Large intestine (tissue), 3 donors: ENCODE data around the gene BRAT1. TPM values are rescaled to one million over a fixed set of nuclear protein-coding genes. Genes with fewer than 3 reads are reported as not detected.
"Not testable (repeated sequence)": the region's sequence is repeated elsewhere in the genome, so short reads cannot be mapped to it uniquely, and the experiment has no call there.

Experiments
- DNase-seq, 2 donors: peaks; one replicate each; pipeline versions ENCODE4 v3.0.0 to v3.0.0-alpha.2; 2013
- H3K27ac ChIP-seq: one replicate; pipeline ENCODE4 v1.5.1; 2013; ENCODE audit warnings: low read length
- H3K27me3 ChIP-seq: 2 replicates; pipeline ENCODE4 v1.6.1; 2013; ENCODE audit warnings: low read length; ENCODE audit not compliant: control insufficient read depth, insufficient read depth
- H3K36me3 ChIP-seq: 2 replicates; pipeline ENCODE4 v1.6.1; 2013; ENCODE audit warnings: low read length; ENCODE audit not compliant: control insufficient read depth, insufficient read depth
- H3K4me1 ChIP-seq: one replicate; pipeline ENCODE4 v1.6.1; 2013; ENCODE audit warnings: low read length; ENCODE audit not compliant: control insufficient read depth, insufficient read depth
- H3K4me3 ChIP-seq: one replicate; pipeline ENCODE4 v1.5.1; 2013; ENCODE audit warnings: low read length
- H3K9me3 ChIP-seq: one replicate; pipeline ENCODE4 v1.6.1; 2013; ENCODE audit warnings: mild to moderate bottlenecking, low read depth, low read length, moderate library complexity; ENCODE audit not compliant: control insufficient read depth
- WGBS: methylation state at CpG from one replicate; pipeline ENCODE4 v1.1.5; 2013; ENCODE audit warnings: low lambda C conversion rate; ENCODE audit not compliant: insufficient coverage; 5-methylcytosine and 5-hydroxymethylcytosine counted together
- polyA plus RNA-seq: library from polyadenylated mRNA; unstranded; fragments of 120-200 nt; gene quantifications from one replicate; pipeline ENCODE4 v1.2.1, GENCODE V29; 2013

BRAT1 gene
- polyA plus RNA-seq, 1 donor = 27.1 TPM

DNA sequence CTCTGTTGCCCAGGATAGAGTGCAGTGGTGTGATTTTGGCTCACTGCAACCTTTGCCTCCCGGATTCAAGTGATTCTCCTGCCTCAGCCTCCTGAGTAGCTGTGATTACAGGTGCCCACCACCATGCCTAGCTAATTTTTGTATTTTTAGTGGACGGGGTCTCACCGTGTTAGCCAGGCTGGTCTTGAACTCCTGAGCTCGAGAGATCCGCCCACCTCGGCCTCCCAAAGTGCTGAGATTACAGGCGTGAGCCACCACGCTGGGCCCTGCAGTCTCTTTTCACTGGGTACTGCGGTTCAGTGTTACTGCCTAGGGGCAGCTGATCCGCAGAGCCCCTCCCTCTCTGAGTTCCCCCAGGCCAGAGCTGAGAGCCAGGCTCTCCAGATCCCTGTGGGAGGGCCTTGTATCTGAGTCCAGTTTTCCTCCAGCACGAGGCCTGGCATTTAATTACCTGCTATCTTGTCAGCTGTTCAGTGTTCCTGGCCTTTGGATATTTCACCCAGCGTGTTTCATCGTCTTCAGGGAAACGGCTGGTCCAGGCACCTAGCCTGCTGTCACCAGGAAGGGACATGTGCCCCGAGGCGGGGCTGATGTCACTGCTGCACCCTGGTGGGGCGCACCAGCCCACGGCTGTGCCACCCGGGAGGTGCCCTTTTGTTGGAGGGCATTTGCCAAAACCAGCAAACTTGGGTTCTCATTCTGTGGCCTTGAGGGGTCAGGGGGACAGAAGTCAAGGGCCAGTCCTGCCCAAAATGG lies 19.3 kb downstream of the BRAT1 start:
- H3K27me3 ChIP-seq, H3K9me3 ChIP-seq, H3K4me1 ChIP-seq, H3K27ac ChIP-seq, H3K4me3 ChIP-seq: not testable (repeated sequence)
- peak in 1 of 2 donors; percentile 72 for DNase-seq
- H3K36me3 ChIP-seq = peaks cover 32% of the 10 kb centered on the region
- WGBS = no CpG with 5 or more reads among the region's 19 CpGs

DNA sequence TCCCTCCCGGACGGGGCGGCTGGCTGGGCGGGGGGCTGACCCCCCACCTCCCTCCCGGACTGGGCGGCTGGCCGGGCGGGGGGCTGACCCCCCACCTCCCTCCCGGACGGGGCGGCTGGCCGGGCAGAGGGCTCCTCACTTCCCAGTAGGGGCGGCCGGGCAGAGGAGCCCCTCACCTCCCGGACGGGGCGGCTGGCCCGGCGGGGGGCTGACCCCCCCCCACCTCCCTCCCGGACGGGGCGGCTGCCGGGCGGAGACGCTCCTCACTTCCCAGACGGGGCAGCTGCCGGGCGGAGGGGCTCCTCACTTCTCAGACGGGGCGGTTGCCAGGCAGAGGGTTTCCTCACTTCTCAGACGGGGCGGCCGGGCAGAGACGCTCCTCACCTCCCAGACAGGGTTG lies 21.1 kb downstream of the BRAT1 start:
- not testable (repeated sequence) for H3K27ac ChIP-seq, H3K9me3 ChIP-seq, DNase-seq, H3K27me3 ChIP-seq, H3K4me3 ChIP-seq
- peaks cover 16% of the 10 kb centered on the region for H3K36me3 ChIP-seq
- peaks cover 23% of the 10 kb centered on the region for H3K4me1 ChIP-seq
- WGBS = no CpG with 5 or more reads among the region's 34 CpGs

DNA sequence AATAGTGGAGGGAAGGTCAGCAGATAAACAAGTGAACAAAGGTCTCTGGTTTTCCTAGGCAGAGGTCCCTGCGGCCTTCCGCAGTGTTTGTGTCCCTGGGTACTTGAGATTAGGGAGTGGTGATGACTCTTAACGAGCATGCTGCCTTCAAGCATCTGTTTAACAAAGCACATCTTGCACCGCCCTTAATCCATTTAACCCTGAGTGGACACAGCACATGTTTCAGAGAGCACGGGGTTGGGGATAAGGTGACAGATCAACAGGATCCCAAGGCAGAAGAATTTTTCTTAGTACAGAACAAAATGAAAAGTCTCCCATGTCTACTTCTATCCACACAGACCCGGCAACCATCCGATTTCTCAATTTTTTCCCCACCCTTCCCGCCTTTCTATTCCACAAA lies 21.8 kb downstream of the BRAT1 start:
- not testable (repeated sequence) for H3K27ac ChIP-seq, DNase-seq, H3K4me3 ChIP-seq, H3K27me3 ChIP-seq, H3K9me3 ChIP-seq
- Histone ChIP-seq H3K36me3 (peaks cover 15% of the 10 kb centered on the region), H3K4me1 (peaks cover 29% of the 10 kb centered on the region)
- WGBS = no CpG with 5 or more reads among the region's 8 CpGs

DNA sequence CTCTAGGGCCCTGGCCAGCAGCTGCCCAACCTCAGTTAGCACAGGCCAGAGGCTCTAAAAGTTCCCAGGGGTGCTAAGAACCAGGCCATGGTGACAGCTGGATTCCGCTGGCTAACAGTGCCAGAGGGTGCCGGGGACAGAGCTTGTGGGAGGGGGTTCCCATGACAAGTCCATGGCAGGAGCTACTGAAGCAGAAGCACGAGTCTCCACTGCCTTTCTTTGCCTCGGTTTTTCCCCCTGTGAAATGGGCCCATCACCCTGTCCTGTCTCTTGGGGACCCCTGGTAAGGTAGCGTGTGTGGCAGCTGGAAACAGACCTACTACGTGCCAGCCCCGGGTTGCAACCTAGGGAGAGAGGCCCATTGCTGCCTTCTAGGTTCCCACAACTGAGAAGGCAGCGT lies 22.5 kb downstream of the BRAT1 start:
- H3K27me3 ChIP-seq, H3K4me3 ChIP-seq, H3K27ac ChIP-seq, H3K9me3 ChIP-seq: not testable (repeated sequence)
- H3K36me3 ChIP-seq = peaks cover 11% of the 10 kb centered on the region
- H3K4me1 ChIP-seq = peaks cover 36% of the 10 kb centered on the region
- WGBS = no CpG with 5 or more reads among the region's 8 CpGs
- peak in 1 of 2 donors; percentile 2 for DNase-seq

DNA sequence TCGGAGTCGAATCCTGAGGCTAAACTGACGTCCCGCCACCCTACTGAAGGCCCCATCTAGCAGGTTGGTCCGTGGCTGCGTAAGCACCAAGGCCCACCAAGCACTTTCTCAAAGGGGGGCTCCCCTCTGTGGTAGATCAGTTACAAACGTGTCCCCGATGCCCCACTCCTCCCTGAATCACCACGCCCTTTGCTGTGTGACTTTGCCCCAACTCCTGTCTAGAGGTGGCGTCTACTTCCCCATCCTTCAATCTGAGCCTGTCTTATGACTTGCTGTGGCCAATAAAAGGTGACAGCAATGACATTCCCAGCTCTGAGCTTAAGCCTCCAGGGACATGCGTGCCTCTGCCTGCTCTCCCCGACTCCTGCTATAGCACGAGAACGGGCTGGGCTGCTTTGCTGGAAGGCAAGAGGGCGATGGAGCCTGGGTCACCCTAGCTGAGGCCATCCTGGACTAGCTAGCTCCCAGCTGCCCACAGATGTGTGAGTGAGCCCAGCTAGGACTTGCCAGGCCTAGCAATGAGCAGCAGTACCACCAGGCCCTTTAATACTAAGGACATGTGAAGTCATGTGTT lies 23.0 kb downstream of the BRAT1 start:
- H3K27ac ChIP-seq, H3K4me3 ChIP-seq, H3K9me3 ChIP-seq, H3K27me3 ChIP-seq: not testable (repeated sequence)
- peak in 1 of 2 donors; percentile 86 for DNase-seq
- no CpG with 5 or more reads among the region's 15 CpGs for WGBS
- Histone ChIP-seq H3K4me1 (peaks cover 41% of the 10 kb centered on the region), H3K36me3 (peaks cover 13% of the 10 kb centered on the region)

DNA sequence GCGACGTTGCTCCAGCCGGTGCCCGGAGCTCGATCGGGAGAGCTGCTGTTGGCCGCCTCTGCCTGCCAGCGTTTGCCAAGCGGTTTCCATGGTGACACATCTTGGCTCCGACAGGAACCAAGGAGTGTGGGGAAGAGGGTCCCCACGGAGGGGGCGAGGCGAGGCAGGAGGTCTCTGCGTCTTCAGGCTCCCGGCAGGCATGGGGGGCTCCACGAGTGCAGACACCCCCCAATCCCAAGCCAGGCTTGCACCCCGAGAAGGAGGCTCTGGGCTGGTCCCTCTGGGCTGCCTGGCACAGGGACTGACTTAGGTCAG lies 23.6 kb downstream of the BRAT1 start:
- peak in 1 of 2 donors; percentile 3 for DNase-seq

DNA sequence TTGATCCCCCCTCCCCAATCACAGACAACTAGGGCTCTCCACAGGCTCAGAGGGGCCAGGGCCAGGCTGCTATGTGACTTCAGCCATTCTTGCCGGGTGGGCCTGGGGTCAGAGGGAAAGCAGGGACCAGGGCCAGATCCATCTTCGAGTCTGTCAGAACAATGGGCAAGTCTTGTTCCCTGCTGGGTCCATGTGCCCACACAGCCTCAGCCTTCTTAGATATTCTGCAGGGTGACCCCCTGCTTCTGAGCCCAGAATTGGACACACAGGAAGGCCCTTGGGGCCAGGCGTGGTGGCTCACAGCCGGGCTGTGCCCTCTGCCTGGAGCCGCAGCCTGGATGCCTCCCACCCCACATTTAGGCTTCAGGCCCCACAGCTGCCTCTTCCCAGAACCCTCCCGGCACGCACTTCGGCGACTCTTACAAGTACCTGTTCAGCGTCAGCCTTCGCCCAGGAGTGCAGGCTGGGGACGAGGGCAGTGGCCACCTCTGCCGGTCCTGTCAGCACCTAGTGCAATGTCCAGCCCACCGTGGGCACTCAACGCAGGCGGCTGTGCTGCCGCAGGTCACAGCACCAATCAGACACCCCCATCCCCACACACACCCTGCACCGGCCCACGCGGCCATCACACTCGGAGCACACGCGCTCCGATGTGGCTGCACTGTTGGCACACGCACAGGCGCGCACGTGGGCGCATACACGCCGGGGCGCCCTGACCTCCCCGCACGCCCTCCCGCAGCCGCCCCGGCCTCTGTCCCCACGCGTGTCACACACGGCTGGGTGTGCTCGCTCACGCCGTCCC lies 24.1 kb downstream of the BRAT1 start:
- H3K27me3 ChIP-seq, H3K4me3 ChIP-seq, DNase-seq, H3K9me3 ChIP-seq: not testable (repeated sequence)
- Histone ChIP-seq H3K36me3 (peaks cover 24% of the 10 kb centered on the region), H3K27ac (peak overlapping the region; percentile 16), H3K4me1 (peaks cover 51% of the 10 kb centered on the region)
- WGBS = no CpG with 5 or more reads among the region's 43 CpGs

More for the DNA sequence above, 23.6 kb downstream of the BRAT1 start:
- not testable (repeated sequence) for H3K4me3 ChIP-seq, H3K27ac ChIP-seq, H3K27me3 ChIP-seq, H3K9me3 ChIP-seq
- no CpG with 5 or more reads among the region's 17 CpGs for WGBS
- peaks cover 46% of the 10 kb centered on the region for H3K4me1 ChIP-seq
- H3K36me3 ChIP-seq = peaks cover 18% of the 10 kb centered on the region

DNA sequence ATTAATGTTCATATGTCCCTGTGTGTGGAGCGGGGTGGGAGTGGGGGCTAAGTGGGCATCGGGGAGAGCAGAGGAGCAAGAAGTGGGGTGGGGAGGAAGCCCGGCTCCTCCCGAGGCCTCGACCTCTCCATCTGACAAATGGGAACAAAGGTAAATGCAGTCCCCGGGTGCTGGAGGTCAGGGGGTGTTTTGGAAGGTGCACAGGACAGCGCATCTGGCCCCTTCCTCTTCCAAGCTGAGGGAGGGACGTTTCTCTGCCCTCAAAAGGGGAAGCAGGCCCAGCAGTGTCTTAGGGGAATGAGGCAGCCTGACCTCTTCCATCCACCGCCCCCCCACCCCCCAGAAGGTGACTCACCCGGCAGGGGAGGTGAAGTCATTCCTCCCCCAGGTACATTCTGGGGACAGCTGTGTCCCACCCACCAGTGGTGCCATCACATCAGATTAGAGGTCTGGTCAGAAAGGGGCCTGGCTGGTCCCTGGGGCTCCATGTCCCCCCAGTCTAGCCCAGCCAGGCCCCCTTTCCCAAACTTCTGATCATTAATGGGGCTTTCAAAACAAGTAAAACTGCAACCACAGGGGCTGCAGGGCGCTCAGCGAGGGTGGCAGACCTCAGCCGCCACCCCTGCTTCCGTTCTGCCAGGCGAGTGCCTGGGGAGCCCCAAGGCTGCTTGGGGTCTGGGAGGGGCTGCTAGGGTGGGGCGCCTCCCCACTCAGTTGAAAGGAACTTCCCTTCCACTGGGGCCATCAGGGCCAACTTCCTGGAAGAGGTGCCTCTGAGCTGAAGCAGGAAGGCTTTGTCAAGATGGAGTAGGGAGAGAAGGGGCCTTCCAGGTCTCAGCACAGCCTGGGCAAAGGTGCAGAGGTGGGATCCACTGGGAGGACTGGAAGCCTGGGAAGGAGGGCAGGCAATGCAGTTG lies 25.0 kb downstream of the BRAT1 start:
- no CpG with 5 or more reads among the region's 16 CpGs for WGBS
- peak overlapping the region; percentile 30 for H3K27ac ChIP-seq
- H3K4me1 ChIP-seq = peaks cover 60% of the 10 kb centered on the region
- no peak overlapping the region for H3K4me3 ChIP-seq
- H3K27me3 ChIP-seq = no peaks in the 10 kb centered on the region
- H3K36me3 ChIP-seq = peaks cover 32% of the 10 kb centered on the region
- peak in 1 of 2 donors; percentile 66 for DNase-seq
- H3K9me3 ChIP-seq = peaks cover 3% of the 10 kb centered on the region

DNA sequence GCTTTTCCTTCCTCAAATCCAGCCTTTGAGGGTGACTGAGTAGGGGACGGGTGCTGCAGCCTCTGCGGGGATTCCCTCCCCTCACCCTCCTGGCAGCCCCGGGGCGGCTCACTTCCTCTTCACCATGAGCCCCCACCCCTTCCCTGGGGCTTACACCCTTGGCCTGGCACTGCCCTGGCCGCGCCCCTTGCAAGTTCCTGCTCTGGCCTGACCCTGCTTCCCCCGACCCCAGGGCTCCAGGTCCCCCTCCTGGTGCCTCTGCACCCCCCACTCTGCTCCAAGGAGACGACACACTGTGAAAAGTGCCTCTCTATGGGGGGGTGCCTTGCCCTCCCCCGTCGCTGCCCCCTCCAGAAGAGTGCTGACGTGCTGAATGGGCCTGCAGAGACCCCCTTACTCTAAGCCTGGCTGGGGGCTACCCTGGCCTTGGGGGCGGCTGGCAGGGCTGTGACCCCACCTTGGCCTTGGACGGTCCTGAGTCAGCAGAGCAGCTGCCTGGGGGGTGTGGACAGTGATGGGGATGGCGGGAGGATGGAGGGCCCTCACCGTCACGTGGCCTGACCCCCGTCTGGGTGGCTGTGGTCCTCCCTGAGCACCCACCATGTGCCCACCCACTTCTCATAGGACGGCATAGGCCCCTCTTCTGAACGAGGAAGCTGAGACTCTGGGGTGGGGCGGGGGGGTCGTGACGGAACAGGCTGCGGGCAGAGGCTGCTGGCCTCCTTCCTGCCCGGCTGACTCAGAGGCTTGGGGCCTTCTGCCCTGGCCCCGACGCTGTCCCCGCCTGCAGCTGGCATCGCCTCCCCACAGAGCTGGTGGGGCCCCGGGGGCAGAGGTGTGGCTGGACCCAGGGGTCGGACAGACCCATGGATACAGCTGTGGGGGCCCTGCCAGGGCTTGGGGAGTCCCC lies 25.9 kb downstream of the BRAT1 start:
- Histone ChIP-seq H3K4me3 (no peak overlapping the region), H3K9me3 (peaks cover 6% of the 10 kb centered on the region), H3K4me1 (peaks cover 69% of the 10 kb centered on the region), H3K27me3 (no peaks in the 10 kb centered on the region), H3K36me3 (peaks cover 33% of the 10 kb centered on the region), H3K27ac (peak overlapping the region; percentile 16)
- peak; percentile 77 to 87 for DNase-seq
- no CpG with 5 or more reads among the region's 30 CpGs for WGBS
